SU-DHL-6 (cell line): ENCODE results near the gene LAMA3.

Source experiments
- EZH2phosphoT487 ChIP-seq: fragments of 200-600 bp; sonication (generic), shearing (Covaris generic); conservative IDR thresholded peaks from 2 replicates; pipeline ENCODE4 v1.6.1; 2018; ENCODE audit warnings: mild to moderate bottlenecking, antibody characterized with exemption, low read length, moderate library complexity, mixed read lengths
- TF ChIP-seq, protein P1 (sequence below): fragments of 200-600 bp; sonication (generic); IDR thresholded peaks from one replicate; pipeline ENCODE4 v1.5.1; 2017; ENCODE audit warnings: antibody characterized with exemption, mild to moderate bottlenecking, low read length, moderate library complexity; ENCODE audit not compliant: insufficient read depth, poor library complexity, severe bottlenecking

DNA sequence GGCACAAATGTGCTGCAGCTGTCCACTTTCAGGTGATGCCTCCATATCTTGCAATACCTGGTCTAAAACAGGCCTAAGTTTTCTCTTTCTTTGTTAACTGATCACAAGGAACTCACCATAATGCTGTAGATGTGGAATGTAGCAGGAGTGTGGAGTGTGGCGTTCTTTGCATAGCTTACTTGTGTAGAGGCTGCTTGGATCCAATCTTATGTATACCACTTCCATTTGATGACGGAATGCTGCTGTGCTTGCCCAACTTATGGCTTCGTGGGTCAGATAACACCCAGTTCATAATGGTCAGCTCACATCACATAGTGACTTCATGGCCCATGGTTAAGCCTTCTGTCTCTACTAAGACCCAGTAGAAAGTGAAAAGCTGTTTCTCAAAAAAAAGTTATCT is 114.5 kb downstream of the LAMA3 start:
- TF ChIP-seq, protein P1, sequence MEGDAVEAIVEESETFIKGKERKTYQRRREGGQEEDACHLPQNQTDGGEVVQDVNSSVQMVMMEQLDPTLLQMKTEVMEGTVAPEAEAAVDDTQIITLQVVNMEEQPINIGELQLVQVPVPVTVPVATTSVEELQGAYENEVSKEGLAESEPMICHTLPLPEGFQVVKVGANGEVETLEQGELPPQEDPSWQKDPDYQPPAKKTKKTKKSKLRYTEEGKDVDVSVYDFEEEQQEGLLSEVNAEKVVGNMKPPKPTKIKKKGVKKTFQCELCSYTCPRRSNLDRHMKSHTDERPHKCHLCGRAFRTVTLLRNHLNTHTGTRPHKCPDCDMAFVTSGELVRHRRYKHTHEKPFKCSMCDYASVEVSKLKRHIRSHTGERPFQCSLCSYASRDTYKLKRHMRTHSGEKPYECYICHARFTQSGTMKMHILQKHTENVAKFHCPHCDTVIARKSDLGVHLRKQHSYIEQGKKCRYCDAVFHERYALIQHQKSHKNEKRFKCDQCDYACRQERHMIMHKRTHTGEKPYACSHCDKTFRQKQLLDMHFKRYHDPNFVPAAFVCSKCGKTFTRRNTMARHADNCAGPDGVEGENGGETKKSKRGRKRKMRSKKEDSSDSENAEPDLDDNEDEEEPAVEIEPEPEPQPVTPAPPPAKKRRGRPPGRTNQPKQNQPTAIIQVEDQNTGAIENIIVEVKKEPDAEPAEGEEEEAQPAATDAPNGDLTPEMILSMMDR, result no peak
- no peak for TF ChIP-seq EZH2phosphoT487
